Cardiac septum (tissue), 1 donor: ENCODE measurements around the gene GPD1L. TPM values are rescaled to one million over a fixed set of nuclear protein-coding genes. Genes with fewer than 3 reads are reported as not detected.
"Not testable (repeated sequence)": the region's sequence is repeated elsewhere in the genome, so short reads cannot be mapped to it uniquely, and the experiment has no call there.

ENCODE experiments used
- DNase-seq: peaks from one replicate; pipeline ENCODE4 v3.0.0-alpha.2; 2020; ENCODE audit warnings: low spot score
- intact Hi-C: fragments of 100-400 bp; cut with DNase I; formaldehyde crosslinking; loops from one replicate; pipeline ENCODE4 v1.14.0; 2022
- total RNA-seq: library from RNA; stranded (reverse); fragmentation: NEBNext Ultra II Directional; extraction: Animal tissue kit (Norgen Biotek cat#: 25700); gene quantifications from one replicate; pipeline ENCODE4 v1.2.1, GENCODE V29; 2021
- donor health status: DM: no; HTN: no; CAD: no.

GPD1L gene
- total RNA-seq, 1 donor from 2014 or later: 161 TPM

- intact Hi-C loops: no loop called here
- DNase-seq: no peak
Observed at GRCh38 chr3:32104492-32104891, 1.9 kb upstream of the GPD1L start.

- intact Hi-C loops: no loop called here
- DNase-seq: no peak
Observed at GRCh38 chr3:32105291-32106131, 909 bp upstream of the GPD1L start.

GRCh38 chr3:32106929-32107362 is 526 bp downstream of the GPD1L start:
- DNase-seq: no peak
- intact Hi-C loops: no loop called here

GRCh38 chr3:32108224-32108623 is 1.8 kb downstream of the GPD1L start:
- intact Hi-C loops: not testable (repeated sequence)

GRCh38 chr3:32109256-32109655 is 2.8 kb downstream of the GPD1L start:
- DNase-seq: peak; percentile 87
- intact Hi-C loops: no loop called here

More at GRCh38 chr3:32108224-32108623, 1.8 kb downstream of the GPD1L start:
- not testable (repeated sequence) for DNase-seq

GRCh38 chr3:32110233-32110760 is 3.9 kb downstream of the GPD1L start:
- DNase-seq: no peak
- intact Hi-C loops: loop anchor here (10.0 kb wide), 1 partner anchor 575 kb away; the partner anchor contains the start of gene STT3B

- no peak for DNase-seq
- intact Hi-C loops: loop anchor here (10.0 kb wide), 1 partner anchor 577 kb away; the partner anchor contains the start of gene STT3B
Observed at GRCh38 chr3:32111560-32111959, 5.1 kb downstream of the GPD1L start.

GRCh38 chr3:32113566-32113965 is 7.1 kb downstream of the GPD1L start:
- DNase-seq: no peak
- intact Hi-C loops: loop anchor here (10.0 kb wide), 1 partner anchor 579 kb away; the partner anchor contains the start of gene STT3B

- intact Hi-C loops: loop anchor here (10.0 kb wide), 1 partner anchor 579 kb away; the partner anchor contains the start of gene STT3B
Observed at GRCh38 chr3:32113981-32114545, 7.6 kb downstream of the GPD1L start.

GRCh38 chr3:32114546-32115386 is 8.3 kb downstream of the GPD1L start:
- intact Hi-C loops: loop anchor here (10.0 kb wide), 1 partner anchor 580 kb away; the partner anchor contains the start of gene STT3B
- not testable (repeated sequence) for DNase-seq

More at GRCh38 chr3:32113981-32114545, 7.6 kb downstream of the GPD1L start:
- DNase-seq: no peak

GRCh38 chr3:32117320-32117719 is 10.9 kb downstream of the GPD1L start:
- intact Hi-C loops: loop anchor here (10.0 kb wide), 1 partner anchor 583 kb away; the partner anchor contains the start of gene STT3B
- DNase-seq: no peak

GRCh38 chr3:32118215-32118614 is 11.8 kb downstream of the GPD1L start:
- intact Hi-C loops: loop anchor here (10.0 kb wide), 1 partner anchor 583 kb away; the partner anchor contains the start of gene STT3B
- DNase-seq: no peak

GRCh38 chr3:32120471-32120870 is 14.1 kb downstream of the GPD1L start:
- intact Hi-C loops: loop anchor here (10.0 kb wide), 1 partner anchor 506 kb away; no protein-coding TSS in a partner anchor
- no peak for DNase-seq

GRCh38 chr3:32121137-32121536 is 14.7 kb downstream of the GPD1L start:
- no peak for DNase-seq
- intact Hi-C loops: loop anchor here (10.0 kb wide), 1 partner anchor 506 kb away; no protein-coding TSS in a partner anchor

GRCh38 chr3:32123620-32124019 is 17.2 kb downstream of the GPD1L start:
- intact Hi-C loops: loop anchor here (10.0 kb wide), 1 partner anchor 509 kb away; no protein-coding TSS in a partner anchor
- no peak for DNase-seq

- no peak for DNase-seq
- intact Hi-C loops: loop anchor here (5.0 to 10.0 kb wide), 2 partner anchors 78 to 510 kb away; no protein-coding TSS in a partner anchor
Observed at GRCh38 chr3:32125012-32125411, 18.6 kb downstream of the GPD1L start.

GRCh38 chr3:32126305-32127015 is 20.0 kb downstream of the GPD1L start:
- intact Hi-C loops: loop anchor here (5.0 to 10.0 kb wide), 2 partner anchors 79 to 512 kb away; no protein-coding TSS in a partner anchor

GRCh38 chr3:32127219-32127826 is 20.9 kb downstream of the GPD1L start:
- no peak for DNase-seq
- intact Hi-C loops: loop anchor here (5.0 to 10.0 kb wide), 2 partner anchors 80 to 513 kb away; no protein-coding TSS in a partner anchor

More at GRCh38 chr3:32126305-32127015, 20.0 kb downstream of the GPD1L start:
- DNase-seq: no peak
